Posterior vena cava (tissue), 2 donors: Measurements from ENCODE around the gene APOB. TPM values are rescaled to one million over a fixed set of nuclear protein-coding genes. Genes with fewer than 3 reads are reported as not detected.

Experiments
- DNase-seq: peaks from one replicate; pipeline ENCODE4 v3.0.0-alpha.2; 2020; ENCODE audit warnings: low spot score
- intact Hi-C, 2 donors: fragments of 100-400 bp; cut with DNase I; formaldehyde crosslinking; loops; one replicate each; pipeline versions ENCODE4 v1.14.1 to v1.14.2; 2022 to 2023
- total RNA-seq, 2 donors: library from RNA; stranded (reverse); fragmentation: NEBNext Ultra II Directional; extraction: Animal tissue kit (Norgen Biotek cat#: 25700); gene quantifications; one replicate each; pipeline ENCODE4 v1.2.1, GENCODE V29; 2021
- donor health status: DM: yes; HTN: yes; CAD: no.
- donor health status: DM: yes; HTN: yes; CAD: no.

The APOB gene
- total RNA-seq, 2 donors from 2014 or later = 1.6 to 1.9 TPM

DNA sequence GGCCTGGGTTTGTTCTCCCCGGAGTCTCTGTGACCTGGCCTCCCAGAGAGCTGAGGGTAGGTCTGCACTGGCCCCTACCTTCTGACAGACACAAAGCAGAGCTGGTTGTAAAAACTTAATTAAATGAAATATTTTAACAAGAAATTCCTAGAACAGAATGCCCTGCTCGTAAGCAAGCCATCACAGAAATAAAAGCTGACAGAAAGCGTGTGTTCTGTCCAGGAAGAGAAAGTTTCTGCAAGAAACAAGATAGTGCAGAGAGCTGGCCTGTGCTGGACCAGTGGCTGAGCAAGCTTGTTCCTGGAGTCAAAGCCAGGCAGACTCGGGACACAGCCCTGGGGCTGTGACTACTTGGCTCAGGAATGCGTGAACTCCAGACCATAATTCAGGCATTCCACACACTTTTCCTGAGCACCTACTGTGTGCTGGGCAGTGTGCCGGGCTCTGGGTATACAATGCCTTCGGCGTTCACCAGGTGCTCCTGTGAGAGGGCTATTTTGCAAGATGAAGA is 51.6 kb downstream of the APOB start:
- DNase-seq = peak; percentile 84
- intact Hi-C loops = no loop called here

DNA sequence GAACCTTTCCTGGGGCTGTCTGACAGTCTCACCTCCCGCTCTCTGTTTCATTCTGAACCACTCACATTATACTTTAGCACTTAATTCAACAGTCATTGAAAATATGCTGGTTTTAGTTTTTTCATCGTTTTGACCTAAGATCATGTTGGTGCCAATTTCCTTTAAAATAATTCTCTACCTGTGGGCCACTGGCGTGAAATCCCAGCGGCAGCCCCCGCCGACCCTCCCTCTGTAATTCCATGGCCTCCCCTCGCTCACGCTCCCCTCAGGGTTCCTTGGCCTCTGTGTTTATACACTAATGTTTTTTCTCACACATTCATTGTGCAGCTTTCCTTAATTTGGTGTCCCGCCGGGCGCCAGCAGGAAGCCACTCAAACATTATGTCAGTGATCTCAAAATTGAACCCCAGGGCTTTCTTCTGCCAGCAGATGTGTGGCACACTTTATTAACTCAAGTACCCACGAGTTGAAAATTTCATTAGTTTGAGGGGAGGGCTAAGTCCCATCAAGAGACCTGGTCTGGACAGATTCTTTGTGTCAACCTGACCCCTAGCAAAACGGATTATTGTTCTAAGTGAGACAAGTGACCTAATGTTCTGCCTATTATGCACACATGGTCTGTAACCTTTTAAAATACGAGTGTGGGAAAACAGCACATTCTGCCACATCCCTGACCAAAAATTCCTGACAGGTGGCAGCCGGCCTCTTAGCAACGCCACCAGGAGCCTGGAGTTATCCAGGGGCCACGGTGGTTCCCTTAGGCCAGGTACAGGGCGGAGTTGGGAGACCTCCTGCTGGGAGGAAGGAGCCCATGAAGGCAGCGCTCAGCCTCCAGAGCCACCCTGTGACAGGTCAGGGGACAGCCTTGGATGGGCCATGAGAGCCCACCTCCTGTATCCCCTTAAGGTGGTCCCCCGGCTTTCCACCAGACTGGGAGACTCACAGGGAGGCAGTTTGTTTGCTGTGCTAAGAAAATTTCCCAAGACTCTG is 53.1 kb downstream of the APOB start:
- no peak for DNase-seq
- intact Hi-C loops = no loop called here

DNA sequence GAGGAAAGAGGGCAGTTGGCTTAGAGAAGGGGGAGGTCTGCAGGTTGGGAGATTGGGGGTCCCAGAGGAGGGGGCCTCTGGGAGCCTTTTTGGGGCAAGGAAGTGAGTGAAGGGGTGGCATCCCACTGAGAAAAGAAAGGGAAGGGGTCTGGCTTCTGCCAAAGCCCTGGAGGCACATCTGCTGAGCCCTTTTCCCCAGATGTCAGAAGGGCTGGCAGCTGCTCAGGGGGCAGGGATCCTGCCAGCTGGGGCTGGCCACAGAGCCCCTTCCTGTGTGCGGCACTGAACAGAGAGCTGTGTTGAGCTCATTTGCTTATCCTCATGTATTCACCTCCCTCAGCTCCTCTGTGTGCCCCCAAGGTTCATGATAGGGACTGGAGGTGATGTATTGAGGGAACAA is 54.5 kb downstream of the APOB start:
- DNase-seq = no peak
- intact Hi-C loops = no loop called here

DNA sequence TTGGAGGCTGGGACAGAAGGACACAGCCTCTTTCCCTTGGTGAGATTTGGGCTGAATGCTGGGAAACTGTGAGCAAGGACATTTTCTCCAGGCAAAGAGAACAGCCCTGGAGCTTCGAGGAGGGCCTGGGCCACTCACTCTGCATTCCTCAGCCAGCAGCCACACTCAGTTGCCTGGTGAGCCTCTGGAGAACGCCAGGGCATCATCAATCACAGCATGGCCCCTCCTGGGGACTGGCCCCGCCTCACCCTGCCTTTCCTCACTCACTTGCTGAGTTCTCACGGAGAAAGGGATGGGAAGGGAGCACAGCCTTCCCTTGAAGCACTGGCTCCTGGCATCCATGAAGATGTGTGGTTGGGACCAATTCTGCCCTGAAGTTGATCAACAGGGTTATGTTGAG is 55.0 kb downstream of the APOB start:
- intact Hi-C loops = no loop called here
- no peak for DNase-seq

DNA sequence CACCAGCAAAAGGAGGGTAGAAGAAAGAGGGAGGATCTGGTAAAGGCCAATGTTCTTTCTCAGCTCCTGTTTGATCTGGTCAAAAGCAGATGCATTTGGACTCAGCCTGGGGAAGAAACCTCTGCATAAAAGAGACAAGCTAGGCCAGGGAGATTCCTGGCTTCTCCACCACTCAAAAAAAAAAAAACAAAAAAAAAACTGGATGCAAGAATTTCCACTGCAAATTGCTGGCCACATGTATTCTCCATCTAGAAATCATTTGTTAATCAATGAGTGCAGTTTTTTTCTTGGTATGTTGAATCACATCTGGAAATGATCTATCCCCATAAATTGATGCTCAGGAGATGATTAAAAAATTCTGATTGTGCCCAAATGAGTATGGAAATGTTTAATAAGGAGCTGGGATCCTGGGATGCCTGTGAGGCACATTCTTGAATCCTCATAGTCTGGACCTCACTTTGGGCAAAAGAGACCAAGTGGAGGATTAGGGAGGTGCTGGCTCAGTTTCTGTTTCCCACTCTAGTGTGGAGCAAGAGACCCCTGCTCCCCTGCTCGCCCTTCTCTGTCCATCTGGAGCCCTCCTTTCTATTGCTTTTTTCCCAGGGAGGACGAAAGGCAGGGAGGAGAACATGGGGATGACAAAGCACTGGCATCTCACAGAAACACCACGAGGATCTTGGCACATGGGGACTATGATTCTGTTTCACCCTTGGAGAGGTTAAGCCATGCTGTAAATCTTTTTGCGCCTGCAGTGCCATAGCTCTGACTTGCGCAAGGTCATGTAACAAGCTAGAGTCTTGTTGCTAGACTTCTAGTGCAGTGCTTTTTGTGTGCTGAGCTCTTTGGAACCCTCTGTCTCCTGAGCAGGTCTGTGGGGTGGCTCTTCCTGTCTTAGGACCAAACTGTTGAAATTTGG is 57.6 kb downstream of the APOB start:
- DNase-seq = no peak
- intact Hi-C loops = no loop called here

DNA sequence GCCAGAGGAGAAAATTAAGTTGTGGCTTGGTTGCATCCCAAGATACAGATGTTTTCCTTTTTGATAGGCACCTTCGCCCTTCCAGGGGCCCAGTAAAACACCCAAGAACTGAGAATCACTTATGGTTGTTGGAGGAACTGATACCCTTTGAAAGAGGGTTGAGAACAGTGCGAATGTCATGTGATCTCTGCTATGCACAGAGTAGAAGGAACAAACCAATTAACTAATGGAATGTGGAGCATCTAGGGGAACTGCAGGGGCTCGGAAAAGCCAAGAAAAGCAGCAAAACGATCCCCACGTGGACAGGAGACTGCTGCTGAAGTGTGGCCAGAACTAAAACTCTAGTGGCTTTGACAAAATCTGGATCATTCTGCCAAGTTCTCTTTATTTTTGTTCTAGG is 58.8 kb downstream of the APOB start:
- intact Hi-C loops = no loop called here
- no peak for DNase-seq

DNA sequence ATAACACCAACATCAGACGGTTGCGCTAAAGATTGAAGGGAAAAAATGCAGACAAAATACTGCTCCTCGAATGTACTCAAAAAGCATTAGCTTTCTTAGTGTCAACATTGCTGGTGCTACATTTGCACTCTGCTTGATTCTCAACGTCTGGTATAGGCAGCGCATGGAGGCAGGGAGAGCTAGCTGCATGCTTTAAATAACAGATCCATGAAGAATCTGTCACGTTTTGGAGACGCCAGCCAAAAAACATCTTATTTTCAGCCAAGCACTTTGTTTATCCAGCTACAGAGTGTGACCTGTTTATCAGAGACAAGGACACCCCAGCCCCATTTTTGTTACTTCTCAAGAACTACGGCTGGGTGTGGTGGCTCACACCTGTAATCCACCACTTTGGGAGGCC is 59.5 kb downstream of the APOB start:
- intact Hi-C loops = no loop called here
- DNase-seq = no peak

DNA sequence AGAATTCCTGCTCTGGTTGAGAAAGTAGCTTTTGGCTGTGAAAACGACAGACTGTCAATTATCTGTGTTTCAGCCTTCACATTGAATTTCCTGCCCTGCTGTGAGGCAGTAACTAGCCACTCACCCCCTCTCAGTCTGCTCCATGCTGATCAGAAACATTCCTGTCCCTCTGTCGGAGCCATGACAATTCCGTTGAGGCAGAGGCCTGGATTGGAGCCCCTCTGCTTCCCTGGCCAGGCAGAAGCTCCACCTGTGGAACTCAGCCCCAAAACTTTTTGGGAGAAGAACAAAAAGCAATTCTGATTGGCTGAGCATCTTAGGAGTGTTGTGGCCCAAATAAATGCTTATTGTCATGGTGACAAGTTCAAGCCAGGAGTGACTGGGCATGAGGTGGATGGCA is 60.0 kb downstream of the APOB start:
- intact Hi-C loops = no loop called here
- DNase-seq = no peak

DNA sequence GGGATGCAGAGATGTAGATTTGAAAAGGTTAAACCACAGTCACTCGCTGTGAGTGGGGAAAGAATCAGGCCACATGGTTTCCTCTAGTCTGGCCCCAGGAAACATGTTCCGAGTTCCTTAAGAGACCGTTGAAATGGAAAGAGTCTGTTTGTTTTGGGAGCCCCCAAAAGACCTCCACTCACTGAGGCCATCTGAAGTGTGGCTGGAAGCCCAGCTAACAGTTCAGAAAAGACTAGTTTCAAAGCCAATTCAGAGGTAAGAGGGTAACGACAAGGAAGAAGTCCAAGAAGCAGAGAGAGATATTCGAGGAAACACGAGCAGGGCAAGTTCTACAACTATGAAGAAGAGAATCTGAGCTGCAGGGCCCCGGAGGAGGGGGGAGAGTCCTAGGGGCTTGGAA is 61.0 kb downstream of the APOB start:
- intact Hi-C loops = no loop called here
- DNase-seq = no peak

DNA sequence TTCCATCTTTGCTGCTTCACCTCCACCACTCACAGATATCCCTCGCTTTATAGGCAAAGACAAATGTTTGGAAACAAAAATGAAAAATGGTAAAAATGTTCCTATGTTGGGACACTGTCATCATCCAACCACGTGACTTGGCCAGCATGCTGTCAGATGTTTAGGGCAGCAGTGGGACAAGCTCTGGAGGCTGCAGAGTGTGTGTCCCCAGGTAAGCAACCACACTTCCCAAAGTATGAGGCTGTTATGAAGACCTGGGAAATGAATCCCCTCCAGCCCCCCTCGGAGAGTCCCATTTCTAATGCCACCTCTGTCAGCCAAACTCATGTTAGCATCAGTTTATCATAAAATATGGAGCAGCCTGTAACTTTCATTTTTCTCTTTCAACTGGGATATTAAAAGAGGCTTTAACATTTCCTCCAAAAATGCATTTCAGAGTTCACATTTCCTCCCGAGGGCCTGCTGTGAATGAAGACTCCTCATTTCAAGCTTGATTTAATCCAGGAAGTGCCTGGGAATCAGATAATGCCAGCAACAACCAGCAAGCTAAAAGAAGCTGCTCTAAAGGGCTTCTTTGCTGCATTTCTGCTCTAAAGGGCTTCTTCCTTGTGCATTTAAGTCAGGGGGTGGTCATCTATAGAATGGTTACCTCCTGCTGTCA is 66.2 kb downstream of the APOB start:
- DNase-seq = no peak
- intact Hi-C loops = no loop called here

DNA sequence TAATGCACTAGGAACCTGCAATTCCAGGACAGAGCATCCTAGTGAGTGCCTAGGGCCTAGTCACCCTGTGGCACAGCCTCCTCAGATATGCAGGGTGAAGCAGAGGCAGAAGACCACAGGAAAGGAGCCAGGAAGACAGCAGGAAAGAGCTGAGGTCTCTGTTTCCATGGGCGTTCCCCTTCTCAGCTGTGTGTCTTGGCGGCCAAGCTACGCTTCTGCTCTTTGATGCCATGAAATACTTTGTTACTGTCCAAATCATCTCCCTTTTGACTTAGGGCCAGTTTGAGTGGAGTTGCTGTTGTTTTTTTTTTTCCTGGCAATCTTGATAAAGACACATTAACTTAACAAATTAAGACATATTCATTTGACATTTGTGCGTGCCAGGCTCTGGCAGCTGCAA is 67.3 kb downstream of the APOB start:
- DNase-seq = no peak
- intact Hi-C loops = no loop called here

DNA sequence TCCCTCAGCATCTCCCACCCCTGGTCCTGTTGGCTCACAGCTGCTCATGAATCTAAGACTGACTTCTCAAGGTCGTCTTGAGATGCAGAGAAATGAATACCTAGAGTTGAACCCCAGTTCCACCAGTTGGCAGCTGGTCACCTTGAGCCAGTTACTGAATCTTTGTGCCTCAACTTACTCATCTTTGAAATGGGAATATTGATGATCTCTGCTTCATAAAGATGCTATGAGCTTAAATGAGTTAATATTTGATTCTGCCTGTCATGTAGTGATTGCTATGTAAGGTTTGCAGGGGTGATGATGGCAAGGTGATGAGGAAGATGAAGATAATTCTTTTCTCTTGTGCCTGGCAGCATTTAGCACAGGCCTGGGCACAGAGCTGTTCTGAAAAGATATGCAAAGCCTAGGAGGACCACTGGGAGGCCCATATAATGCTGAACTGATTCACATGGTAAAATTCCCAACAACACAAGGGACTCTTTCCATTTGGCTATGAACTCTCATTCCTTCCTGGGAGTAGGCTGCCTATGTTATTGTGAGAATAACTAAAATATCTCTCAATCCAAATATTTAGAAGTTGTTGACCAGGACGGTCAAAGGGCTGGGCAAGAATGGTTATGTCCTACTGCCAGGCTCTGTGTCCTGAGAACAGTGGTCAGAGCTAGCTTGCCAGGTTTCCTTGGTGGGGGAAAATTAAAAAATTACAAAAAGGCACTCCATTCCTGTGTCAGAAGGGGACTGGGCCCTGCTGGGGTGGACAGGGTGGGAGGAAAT is 70.9 kb downstream of the APOB start:
- DNase-seq = peak; percentile 58
- intact Hi-C loops = loop anchor here in 1 of 2 donors (2.0 kb wide), 1 partner anchor 56 kb away; no protein-coding TSS in a partner anchor

DNA sequence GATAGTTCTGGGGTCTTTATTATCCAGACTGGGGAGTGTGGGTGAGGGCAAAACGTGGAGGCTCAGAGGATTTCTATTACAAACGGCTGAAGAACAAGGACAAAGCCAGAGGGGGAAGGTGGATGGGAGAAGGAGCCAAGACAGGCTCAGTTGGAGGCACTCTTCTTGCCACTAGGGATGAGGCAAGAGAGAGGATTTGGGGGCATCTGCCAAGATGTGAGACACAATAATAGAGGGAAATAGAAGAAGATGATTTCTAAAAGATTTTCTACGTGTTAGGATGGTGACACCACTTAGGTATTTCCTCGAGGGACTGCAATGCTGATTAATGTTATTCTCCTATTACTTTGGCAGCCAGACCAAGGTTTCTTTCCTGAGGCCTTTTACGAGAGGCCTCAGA is 71.8 kb downstream of the APOB start:
- intact Hi-C loops = loop anchor here in 1 of 2 donors (2.0 kb wide), 1 partner anchor 57 kb away; no protein-coding TSS in a partner anchor
- DNase-seq = no peak

DNA sequence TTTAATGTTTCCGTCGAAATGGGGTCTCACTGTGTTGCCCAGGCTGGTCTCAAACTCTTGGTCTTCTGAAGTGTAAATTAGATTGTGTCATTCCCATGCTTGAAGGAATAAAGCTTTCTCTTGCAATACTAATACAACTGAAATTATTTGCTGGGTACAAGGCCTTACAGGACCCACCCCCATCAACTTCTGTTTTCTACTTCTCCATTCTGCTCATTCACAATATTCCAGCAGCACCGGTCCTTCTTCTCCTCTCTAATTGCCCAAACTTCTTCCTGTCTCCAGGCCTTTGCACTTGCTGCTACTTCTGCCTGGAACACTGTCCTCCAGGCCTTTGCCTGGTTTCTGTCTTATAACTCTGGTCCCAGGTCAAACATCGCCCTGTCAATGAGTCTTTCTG is 73.8 kb downstream of the APOB start:
- intact Hi-C loops = no loop called here
- no peak for DNase-seq

DNA sequence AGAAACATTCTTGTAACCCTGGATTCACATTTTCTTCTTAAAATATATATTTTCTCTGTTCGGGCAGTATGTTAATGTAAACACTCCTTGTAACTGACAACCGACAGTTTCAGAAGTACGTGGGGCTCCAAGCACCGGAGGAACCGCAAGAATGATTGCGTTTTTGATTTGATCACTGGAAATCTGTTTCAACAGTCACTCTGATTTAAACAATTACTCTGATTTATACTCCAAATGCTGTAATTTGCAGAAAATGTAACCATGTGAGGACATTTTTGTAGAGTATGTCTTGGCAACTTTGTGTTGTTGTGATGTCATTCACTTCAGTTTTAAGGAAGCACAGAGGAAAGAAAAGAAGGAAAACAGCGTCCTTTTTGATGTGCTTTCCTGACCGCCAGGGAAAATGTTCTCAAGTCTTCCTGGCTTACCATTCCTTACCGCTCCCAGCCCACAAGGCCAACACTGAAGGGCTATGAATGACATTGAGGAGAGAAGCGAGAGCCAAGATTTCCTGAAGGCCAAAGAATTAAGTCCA is 77.7 kb downstream of the APOB start:
- no peak for DNase-seq
- intact Hi-C loops = no loop called here

DNA sequence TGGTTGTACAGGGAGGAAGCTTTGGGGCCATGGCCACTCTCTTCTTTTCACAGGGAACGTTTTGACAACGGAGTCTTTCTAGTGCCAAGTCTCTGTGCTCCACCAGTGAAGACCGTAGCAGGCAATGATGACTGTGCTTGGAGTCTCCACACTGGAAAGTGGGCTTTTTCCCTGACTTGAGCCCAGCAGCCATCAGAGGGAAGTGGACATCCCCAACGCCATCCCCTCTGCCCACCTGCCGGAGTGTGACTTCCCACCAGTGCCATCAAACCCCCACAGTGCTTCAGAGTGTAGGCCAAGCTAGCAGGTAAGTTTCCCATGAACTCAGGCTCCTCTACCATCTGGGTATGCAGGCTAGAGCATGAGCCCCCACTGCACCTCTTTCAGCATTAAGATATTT is 78.7 kb downstream of the APOB start:
- intact Hi-C loops = no loop called here
- DNase-seq = no peak

DNA sequence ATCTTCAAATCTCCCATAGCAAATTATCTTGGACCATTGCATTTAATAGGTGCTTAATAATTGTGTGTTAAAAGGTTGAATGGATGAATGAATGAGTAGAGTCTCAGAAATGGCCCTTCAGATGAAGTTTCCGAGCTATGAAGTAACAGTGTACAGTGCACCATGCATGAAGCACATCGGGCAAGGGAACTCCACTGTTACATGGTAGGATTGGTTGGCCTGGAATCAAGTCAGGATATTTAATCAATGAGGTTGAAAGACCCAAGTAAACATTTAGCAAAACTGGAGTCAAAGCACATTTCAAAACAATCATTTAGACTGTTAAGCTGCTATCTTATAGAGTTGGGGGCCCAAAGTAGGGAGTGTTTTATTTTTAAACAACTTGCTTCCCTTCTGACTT is 80.0 kb downstream of the APOB start:
- DNase-seq = no peak
- intact Hi-C loops = loop anchor here (5.0 kb wide), 3 partner anchors 182 to 302 kb away; partner anchors contain the start of gene GDF7 (in 1 of the 2)

DNA sequence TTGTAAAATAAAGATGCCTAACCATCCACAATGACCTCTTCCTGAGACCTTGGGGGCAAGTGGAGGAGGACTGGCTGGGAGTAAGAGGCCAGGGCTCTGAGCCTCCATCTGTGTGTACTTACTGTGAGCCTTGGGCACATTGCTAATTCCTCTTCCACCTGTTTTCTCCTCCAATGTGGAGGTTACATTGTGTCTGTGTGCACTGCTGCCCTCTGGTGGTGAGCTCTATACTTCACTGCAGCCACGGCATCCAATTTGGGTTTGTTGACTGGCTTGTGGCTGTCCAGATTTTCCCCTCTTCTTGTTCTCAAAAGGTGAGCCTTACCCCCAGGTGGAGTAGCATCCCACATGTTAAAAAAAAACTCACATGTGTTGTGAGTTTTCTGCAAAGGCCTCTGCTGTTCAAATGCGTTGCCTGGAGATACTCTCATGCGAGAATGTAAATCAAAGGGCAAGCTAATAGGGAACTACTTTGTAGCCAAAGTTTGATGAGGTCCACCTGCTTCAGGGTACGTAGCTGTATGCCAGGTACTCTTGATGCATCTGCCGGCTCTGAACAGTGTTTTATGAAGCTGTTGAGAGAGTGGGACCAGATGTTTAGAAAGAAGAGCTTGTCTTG is 80.8 kb downstream of the APOB start:
- DNase-seq = peak; percentile 87
- intact Hi-C loops = loop anchor here (5.0 kb wide), 3 partner anchors 181 to 301 kb away; partner anchors contain the start of gene GDF7 (in 1 of the 2)
